ENCODE results near the gene KCNQ1OT1.
"Not testable (repeated sequence)": the region's sequence is repeated elsewhere in the genome, so short reads cannot be mapped to it uniquely, and the experiment has no call there.

KCNQ1OT1 gene

GRCh38 chr11:2650343-2650867, 49.4 kb downstream of the KCNQ1OT1 start:
- no peak for DNase-seq

DNA sequence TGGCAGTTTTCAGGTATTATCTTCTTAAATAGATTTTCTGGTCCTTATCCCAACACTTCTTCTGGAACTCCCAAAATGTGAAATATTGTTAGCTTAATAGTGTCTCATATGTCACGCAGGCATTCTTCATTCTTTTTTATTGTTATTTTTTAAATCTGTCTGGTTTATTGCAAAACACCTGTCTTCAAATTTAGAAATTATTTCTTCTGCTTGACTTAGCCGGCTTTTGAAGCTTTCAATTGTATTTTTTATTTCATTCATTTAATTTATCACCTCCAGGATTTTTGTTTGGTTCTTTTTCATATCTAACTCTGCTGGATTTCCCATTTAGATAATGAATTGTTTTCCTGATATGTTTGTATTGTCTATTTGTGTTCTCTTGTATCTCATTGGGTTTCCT, 49.9 kb downstream of the KCNQ1OT1 start:
- DNase-seq, result no peak

DNA sequence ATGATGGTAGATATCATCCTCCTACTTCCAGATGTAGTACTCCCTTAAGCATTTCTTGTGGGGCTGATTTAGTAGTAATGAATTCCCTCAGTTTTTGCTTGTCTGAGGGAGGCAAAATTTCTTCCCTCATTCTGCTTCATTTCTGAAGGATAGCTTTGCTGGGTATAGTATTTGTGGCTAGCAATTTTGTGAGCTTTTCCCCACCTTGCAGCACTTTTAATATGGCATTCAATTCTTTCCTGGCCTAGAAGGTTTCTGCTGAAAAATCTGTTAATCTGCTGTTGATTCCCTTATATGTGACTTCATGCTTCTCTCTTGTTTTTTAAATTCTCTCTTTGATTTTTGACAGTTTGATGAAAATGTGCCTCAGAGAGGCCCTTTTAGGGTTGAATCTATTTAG, 50.4 kb downstream of the KCNQ1OT1 start:
- DNase-seq, result no peak

DNA sequence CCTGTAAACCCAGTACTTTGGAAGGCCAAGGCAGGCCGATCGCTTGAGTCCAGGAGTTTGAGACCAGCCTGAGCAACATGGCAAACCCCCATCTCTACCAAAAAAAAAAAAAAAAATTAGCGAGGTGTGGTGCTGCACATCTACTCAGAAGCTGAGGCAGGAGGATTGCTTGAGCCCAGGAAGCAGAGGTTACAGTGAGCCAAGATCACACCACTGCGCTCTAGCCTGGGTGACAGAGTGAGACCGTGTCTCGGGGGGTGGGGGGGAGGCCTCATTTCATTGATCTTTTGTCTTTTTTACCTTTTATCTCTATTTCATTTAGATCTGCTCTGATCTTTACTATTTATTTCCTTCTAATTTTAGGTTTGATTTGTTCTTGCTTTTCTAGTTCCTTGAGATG, 51.8 kb downstream of the KCNQ1OT1 start:
- no peak for DNase-seq

DNA sequence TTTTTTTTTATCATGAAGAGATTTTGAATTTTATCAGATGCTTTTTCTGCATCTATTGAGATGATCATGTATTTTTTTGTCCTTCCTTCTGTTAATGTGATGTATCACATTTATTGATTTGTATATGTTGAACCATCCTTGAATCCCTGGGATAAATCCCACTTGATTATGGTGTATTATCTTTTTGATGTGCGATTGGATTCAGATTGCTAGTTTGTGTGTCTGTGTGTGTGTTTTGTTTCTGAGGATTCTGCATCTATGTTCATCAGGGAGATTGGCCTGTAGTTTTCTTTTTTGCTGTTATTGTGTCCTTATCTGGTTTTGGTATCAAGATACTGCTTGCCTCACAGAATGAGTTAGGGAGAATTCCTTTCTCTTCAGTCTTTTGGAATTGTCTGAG, 52.6 kb downstream of the KCNQ1OT1 start:
- DNase-seq, result no peak

- no peak for DNase-seq
These were observed 54.0 kb downstream of the KCNQ1OT1 start for GRCh38 chr11:2645779-2646118.

GRCh38 chr11:2644844-2645778, 54.7 kb downstream of the KCNQ1OT1 start:
- DNase-seq, result no peak

GRCh38 chr11:2643746-2644145, 56.0 kb downstream of the KCNQ1OT1 start:
- DNase-seq, result no peak

DNA sequence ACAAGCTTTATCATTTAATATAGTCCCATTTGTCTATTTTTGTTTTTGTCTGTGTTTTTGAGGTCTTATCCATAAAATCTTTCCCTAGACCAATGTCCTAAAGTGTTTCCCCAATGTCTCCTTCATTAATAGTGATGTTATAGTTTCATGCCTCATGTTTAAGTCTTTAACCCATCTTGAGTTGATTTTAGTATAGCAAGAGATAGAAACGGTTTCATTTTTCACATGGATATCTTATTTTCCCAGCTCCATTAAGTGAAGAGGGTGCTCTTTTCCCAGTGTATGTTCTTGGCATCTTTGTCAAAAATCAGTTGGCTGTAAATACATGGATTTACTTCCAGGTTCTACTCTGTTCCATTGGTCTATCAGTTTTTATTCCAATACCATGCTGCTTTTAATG, 58.2 kb downstream of the KCNQ1OT1 start:
- no peak for DNase-seq

- DNase-seq, result not testable (repeated sequence)
These were observed 60.0 kb downstream of the KCNQ1OT1 start for GRCh38 chr11:2639763-2640162.

DNA sequence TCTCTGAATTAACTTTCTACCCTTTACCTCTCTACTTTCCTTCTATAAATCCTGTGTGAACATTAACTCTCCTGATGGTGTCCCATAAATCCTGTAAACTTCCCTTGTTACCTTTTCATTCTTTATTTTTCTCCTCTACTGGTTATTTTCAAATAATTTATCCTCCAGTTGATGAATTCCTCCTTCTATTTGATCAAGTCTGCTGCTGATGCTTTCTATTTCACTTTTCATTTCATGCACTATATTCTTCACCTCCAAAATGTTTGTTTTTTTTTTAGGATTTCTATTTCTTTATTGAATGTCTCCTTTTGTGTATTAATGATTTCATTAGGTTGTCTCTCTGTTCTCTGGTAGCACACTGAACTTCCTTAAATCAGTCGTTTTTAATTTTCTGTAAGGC, 68.6 kb downstream of the KCNQ1OT1 start:
- DNase-seq, result no peak

DNA sequence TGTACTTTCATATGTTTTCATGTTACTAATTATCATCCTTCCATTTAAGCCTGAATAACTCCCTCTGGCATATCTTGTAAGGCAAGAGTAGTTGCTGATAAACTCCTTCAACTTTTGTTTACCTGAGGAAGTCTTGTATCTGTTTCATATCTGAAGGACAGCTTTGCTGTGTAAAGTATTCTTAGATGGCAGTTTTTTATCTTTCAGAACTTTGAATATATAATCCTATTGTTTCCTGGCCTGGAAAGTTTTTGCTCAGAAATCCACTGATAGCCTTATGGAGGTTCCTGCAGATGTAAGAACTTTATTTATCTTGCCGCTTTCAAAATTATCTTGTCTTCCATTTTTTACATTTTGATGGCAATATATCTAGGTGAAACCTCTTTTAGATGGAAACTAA, 69.1 kb downstream of the KCNQ1OT1 start:
- no peak for DNase-seq

DNA sequence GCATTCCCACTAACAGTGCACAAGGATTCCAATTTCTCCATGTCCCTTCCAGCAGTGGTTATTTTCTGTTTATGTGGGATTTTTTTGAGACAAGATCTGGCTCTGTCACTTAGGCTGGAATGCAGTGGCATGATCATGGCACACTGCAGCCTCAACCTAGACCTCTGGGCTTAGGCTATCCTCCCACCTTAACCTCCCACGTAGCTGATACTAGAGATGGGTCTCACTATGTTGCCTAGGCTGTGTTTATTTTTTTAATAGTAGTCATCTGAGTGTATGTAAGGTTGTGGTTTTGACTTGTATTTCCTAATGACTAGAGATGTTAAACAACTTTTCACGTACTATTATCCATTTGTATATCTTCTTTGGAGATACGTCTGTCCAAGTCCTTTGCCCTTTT, 74.6 kb downstream of the KCNQ1OT1 start:
- no peak for DNase-seq

GRCh38 chr11:2621894-2622293, 77.9 kb downstream of the KCNQ1OT1 start:
- peak; percentile 75 for DNase-seq

- no peak for DNase-seq
These were observed 86.8 kb downstream of the KCNQ1OT1 start for GRCh38 chr11:2612884-2613571.

DNA sequence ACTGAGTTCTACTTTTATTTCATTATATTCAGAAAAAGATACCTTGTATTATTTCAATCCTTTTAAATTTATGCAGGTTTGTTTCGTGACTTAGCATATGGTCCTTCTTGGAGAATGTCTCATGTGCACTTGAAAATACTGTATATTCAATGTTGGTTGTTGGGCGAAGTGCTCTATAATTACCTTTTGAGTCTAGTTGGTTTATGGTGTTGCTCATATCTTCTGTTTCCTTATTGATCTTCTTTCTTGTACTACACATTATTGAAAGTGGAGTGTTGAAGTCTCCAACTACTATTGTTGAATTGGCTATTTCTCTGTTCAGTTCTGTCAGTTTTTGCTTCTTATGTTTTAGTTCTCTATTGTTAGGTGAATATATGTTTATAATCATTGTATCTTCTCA, 90.4 kb downstream of the KCNQ1OT1 start:
- DNase-seq, result no peak

DNA sequence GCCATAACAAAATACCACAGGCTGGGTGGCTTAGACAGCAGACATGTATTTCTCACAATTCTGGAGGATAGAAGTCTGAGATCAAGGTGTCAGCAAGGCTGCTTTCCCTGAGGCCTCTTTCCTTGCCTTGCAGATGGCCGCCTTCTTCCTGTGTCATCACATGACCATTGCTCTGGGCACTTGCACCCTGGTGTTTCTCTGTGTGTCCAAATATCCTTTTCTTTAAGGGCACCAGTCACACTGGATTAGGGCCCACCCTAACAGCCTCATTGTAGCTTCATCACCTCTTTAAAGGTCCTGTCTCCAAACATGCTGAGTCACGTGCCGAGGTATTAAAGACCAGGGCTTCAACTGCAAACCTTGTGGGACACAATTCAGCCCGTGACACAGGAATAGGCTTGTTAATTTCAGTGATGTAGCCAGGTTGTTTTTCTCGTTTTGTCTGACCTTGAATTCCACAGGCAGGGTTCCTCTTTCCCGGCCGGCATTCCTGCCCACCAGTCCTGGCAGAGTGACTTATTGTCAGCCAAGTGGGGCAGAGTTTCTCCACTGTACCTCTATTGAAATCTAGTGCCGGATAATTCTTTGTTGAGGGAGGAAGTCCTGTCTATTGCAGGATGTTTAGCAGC, 100.1 kb downstream of the KCNQ1OT1 start:
- no peak for DNase-seq

DNA sequence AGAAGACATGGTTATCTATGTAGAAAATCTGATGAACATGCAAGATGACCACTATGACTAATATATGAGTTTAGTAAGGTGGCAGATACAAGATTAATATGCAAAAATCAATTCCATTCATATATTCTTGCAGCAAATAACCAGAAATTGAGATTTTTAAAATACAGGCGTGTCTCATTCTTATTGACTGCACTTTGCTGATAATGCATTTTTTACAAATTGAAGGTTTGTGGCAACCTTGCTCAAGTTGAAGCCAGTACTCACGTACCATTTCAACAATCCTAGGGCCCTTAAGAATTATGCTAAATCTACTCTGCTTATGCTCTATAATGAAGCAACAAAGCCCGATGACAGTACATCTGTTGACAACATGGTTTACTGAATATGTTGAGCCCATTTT, 104.6 kb downstream of the KCNQ1OT1 start:
- DNase-seq, result no peak

- no peak for DNase-seq
These were observed 105.5 kb downstream of the KCNQ1OT1 start for GRCh38 chr11:2594267-2594666.

- DNase-seq, result no peak
These were observed 106.3 kb downstream of the KCNQ1OT1 start for GRCh38 chr11:2593393-2593950.

- no peak for DNase-seq
These were observed 107.0 kb downstream of the KCNQ1OT1 start for GRCh38 chr11:2592559-2593392.

DNA sequence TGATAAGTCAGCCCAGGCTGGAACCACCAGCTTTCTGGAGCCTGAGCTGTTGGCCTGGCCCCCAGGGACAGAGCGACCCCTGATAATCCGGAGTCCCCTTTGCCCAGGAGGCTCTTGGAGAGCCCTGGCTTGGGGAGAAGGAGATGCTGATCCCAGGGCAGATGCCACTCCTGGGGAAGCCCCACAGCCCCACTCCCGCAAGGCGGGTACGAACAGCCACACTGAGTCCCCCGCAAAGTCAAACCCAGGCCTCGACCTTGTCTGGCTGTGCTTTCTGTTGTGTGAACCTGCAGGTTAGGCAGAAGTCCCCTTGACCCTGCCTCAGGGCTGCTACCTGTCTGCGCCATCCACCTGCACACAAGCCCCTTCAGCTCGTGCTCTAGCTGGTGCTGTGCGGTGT, 108.0 kb downstream of the KCNQ1OT1 start:
- no peak for DNase-seq

All from suppressor macrophage treated with lipopolysaccharide for 4 hours (primary cell).